Activated CD8-positive, alpha-beta memory T cell treated with anti-CD3 and anti-CD28 coated beads for 36 hours (primary cell): ENCODE data around the gene HS3ST3B1. TPM values are rescaled to one million over a fixed set of nuclear protein-coding genes. Genes with fewer than 3 reads are reported as not detected.

Experiments
- CTCF ChIA-PET: fragments of 350-600 bp; sonication (Branson Sonifier 250); formaldehyde crosslinking; loops from one replicate; lab custom pipeline; 2021; ENCODE audit warnings: antibody characterized with exemption; lab: Charles Lee
- POLR2A ChIA-PET: fragments of 350-600 bp; sonication (Branson Sonifier 250); formaldehyde crosslinking; loops from one replicate; lab custom pipeline; 2021; ENCODE audit warnings: antibody characterized with exemption; lab: Charles Lee
- total RNA-seq, 2 experiments: library from RNA; stranded (reverse); gene quantifications; one replicate each; pipeline ENCODE4 v1.2.3, GENCODE V29; 2021

Gene HS3ST3B1
- total RNA-seq, 2 experiments from 2014 or later = 8.4 to 8.7 TPM

DNA sequence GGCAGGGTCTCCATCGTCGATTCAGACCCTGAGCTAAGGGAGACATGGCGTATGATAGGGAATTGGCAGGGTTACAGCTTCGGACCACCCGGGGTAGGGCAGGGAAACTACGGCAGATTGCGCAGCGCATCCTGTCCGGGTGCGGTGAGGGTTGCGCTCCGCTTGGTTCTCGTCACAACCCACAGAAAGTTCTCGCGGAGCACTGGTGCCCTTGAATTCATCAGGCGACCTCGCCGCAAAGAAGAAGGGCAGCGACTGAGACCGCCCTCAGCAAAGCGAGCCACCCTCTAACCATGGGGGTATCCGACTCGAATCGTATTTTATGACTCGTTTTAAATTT lies 1.2 kb downstream of the HS3ST3B1 start:
- ChIA-PET POLR2A (interaction anchor here (0.5 to 2.2 kb wide), 12 partner anchors 22 to 232 kb away, joined by 3 to 13 read pairs (median 4); partner anchors contain the start of gene COX10), CTCF (interaction anchor here (0.7 to 1.6 kb wide), 11 partner anchors 9 to 709 kb away, joined by 3 to 6 read pairs (median 3); no protein-coding TSS in a partner anchor)

DNA sequence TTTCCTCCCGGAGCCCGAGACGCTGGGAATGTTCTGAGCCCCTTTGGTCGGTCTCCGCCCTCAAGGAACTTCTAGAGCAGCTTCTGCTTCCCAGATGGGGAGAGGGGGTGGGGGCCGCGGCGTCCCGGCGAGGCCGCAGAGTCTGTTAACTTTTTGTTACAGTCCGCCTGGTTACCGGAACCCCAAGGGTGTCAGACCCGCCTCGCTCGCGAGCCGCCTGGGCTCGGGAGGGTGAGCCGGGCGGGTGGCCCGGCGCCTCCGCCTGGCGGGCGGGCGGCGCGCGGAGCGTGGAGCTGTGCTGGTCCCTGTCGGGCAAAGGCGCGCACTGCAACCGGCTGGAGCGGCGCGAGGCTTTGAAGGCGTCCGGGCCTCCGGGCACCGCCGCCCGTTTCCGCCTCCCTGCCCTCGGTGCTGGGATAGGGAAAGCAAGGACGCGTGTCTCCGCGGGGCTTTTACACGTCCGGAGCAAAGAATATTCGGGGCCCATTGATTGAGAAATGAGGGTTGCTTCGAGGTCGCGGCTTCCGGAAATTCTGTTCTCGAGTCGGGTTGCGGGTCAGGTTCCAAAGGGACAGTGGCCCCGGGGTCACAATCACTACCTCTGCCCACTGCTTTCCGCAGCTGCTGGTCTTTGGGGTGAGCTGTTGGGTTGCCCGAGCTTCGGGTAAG lies 1.7 kb downstream of the HS3ST3B1 start:
- CTCF ChIA-PET = interaction anchor here (1.0 to 1.6 kb wide), 10 partner anchors 9 to 710 kb away, joined by 3 to 6 read pairs (median 3); no protein-coding TSS in a partner anchor
- POLR2A ChIA-PET = interaction anchor here (0.6 to 2.2 kb wide), 9 partner anchors 21 to 233 kb away, joined by 3 to 13 read pairs (median 4); partner anchors contain the start of gene COX10

DNA sequence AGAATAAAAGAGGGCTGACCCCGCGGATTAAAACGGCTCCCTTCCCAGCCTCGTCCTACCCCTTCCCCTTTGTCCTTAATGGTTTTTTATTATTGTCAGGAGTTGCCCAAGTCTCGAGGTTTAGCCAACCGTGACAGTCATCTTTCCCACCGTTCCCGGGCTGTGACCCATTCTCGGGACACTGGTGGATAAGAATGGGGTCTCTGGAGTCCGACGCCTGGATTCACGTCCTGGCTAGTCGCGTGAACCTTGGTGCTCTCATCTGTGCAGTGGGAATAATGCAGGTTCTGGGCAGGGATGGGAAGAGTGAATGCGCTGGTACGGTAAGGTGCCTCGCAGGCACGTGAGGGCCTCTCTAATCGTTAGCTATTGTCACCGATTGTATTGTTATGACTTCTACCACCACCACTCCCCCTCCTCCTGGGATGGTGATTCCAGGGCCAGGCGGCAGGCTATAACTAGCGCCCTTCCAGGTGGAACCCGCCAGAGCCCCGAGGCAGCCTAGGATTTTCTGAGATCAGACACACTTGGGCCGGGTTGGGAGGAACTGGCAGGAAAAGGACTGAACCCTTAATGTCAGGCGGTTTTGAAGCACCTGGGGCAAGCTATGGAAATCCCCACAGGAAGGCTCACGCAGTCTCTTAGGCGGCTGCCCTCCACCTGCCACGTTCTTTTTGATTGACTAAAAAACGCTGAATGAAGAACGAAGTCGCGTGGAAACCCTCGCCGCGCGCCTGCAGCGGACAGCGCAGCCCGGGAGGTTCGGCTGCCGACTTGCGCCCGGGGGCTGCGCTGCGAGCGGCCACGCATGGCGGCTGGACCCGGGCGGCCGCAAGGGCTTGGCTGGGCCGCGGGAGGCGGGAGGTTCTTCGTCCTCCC lies 2.7 kb downstream of the HS3ST3B1 start:
- POLR2A ChIA-PET = no interaction called here
- CTCF ChIA-PET = interaction anchor here (1.0 to 1.6 kb wide), 7 partner anchors 10 to 711 kb away, joined by 3 to 5 read pairs (median 3); no protein-coding TSS in a partner anchor

DNA sequence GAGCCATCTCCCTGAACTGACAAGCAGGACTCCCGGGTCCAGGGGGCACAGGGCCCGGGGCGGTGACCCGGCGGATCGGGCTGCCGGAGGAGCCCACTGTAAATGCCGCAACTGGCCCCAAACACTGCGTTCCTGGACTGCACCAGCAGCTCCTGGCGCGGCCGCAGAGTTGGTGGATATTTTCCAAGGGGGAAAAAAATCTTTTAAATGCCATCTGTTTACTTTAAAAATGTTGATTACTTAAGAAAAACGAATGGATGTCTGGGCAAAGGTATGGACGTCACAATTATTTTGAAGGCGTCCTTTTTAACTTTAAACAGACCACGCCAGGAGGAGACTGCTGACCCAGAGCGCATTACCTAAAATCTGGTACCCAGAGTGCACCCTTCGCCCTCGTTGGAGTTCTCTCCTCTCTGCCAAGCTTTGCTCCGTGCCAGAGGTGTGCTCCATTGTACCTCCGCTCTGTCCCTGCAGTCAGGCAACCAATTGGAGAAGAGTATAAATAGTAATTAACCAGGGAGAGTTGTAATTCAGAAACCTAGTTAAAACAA lies 3.4 kb downstream of the HS3ST3B1 start:
- CTCF ChIA-PET = no interaction called here
- POLR2A ChIA-PET = no interaction called here

DNA sequence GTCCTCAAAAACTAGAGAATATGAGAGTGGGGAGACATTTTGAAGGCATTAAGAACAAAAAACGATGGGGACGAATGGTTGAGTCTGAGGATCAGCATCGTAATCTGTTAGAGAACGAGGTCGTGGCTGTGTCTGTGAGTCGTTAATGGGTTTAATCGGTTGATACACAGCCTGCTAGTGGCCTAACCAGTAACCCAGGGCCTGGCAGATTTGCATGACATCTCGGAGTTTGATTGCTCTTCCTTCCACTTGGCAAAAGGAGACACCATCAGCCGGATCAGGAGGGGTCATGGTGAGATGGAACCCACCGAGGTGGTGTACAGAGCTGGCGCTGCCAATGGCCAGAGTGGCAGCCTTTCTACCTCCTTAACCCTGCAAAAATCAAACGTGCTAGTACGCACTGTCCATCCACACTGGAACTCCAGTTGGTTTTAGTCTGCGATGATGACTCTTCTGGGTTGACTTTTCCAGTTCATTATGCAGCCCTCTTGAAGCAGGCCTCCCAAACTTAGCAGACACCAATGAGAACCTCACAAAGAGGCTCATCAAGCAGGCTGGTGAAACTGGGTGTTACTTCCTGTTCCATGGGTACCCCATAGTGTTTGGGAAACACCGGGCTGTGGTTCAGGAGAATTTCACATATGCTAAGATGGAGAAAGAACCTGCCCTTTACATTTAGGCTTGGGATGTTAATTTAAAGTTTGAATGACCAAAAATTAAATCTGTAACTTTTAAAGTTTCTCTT lies 4.1 kb downstream of the HS3ST3B1 start:
- CTCF ChIA-PET = no interaction called here
- POLR2A ChIA-PET = no interaction called here

DNA sequence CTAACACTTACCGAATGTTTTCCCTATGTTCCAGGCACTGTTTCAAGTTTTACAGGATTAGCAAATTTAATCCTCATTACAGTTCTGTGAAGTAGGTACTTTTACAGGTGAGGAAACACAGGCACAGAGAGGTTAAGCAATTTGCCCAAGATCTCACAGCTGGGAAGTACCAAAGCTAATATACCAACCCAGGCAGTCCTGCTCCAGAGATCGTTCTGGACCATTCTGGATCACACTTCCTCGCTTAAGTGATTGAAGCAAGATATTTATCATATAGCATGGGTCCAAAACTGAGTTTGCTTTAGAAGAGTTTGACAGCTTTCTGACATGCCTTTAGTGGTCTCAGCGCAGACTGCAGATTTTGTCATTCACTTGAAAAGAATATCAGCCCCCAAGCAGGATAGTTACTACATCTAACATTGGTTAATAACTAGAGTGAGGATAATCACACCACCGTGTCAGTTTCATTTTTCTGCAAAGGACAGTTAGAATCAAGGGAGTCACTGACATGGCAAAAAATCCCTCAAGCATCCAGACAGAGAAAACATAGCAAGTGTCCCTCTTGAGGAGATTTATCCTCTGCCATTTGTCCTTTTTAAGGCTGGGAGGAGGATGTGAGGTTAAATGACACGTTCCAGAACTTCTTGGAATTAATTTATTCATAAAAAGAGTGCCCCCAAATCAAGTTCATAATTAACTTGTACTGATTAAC lies 5.1 kb downstream of the HS3ST3B1 start:
- POLR2A ChIA-PET = interaction anchor here (0.5 kb wide), 1 partner anchor 106 kb away, joined by 3 read pairs; no protein-coding TSS in a partner anchor

DNA sequence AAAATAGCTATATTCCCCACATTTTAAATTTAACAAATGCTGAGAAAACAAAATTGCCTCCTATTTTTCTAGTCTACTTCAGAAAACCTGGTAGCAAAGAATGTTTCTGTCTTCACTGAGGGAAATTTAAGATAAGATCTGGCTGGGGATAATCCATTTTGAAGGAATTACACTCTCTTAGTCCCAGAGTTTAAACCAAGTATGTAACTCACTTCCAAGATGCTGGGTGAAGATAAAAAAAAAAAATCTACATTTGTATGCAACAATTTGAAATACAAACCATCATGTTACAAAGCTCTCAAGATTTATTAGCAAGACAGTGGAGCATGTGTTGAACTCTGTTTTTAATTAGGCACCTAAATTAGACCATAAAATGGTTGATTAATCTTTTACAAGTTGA lies 5.7 kb downstream of the HS3ST3B1 start:
- CTCF ChIA-PET = no interaction called here
- POLR2A ChIA-PET = interaction anchor here (0.5 to 1.0 kb wide), 2 partner anchors 28 to 106 kb away, joined by 3 to 4 read pairs; no protein-coding TSS in a partner anchor

More for the DNA sequence above, 5.1 kb downstream of the HS3ST3B1 start:
- CTCF ChIA-PET = no interaction called here

DNA sequence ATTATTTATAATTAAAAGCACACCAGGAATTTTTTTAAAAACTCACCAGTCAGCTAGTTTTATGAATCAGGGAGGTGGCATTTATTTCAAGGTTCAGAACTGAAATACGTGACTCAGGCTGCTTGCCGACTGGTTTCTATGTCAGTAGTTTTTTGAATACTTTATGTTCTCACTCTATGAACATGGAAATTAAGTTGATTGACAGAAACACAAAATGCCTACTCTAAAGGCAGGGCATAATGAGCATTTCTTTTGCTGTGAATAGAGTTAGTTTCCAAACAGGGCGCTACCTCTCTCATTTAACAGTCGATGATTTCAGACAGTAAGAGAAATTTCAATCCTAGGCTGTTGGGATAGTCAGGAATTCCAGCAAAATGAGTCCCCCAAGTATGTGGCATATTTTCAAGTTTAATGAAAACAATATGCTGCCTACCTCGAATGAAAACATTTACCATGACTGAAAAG lies 6.7 kb downstream of the HS3ST3B1 start:
- POLR2A ChIA-PET = interaction anchor here (1.0 kb wide), 1 partner anchor 27 kb away, joined by 4 read pairs; no protein-coding TSS in a partner anchor

DNA sequence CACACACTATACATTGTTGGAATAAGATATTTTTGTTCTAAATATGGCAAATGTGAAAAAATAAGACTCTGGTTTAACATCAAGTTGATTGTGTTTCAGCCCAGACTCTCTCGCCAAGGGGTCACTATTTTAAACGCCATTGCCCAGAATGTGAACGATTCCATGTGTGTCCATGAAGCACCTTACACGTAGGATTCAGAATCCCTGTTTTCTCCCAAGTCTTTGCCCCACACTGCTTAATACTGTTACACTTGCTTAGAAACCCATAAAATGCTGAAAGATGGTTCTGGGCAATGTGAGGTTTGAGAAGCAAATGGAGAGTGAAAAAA lies 7.7 kb downstream of the HS3ST3B1 start:
- POLR2A ChIA-PET = no interaction called here
- CTCF ChIA-PET = no interaction called here

More for the DNA sequence above, 6.7 kb downstream of the HS3ST3B1 start:
- CTCF ChIA-PET = no interaction called here

DNA sequence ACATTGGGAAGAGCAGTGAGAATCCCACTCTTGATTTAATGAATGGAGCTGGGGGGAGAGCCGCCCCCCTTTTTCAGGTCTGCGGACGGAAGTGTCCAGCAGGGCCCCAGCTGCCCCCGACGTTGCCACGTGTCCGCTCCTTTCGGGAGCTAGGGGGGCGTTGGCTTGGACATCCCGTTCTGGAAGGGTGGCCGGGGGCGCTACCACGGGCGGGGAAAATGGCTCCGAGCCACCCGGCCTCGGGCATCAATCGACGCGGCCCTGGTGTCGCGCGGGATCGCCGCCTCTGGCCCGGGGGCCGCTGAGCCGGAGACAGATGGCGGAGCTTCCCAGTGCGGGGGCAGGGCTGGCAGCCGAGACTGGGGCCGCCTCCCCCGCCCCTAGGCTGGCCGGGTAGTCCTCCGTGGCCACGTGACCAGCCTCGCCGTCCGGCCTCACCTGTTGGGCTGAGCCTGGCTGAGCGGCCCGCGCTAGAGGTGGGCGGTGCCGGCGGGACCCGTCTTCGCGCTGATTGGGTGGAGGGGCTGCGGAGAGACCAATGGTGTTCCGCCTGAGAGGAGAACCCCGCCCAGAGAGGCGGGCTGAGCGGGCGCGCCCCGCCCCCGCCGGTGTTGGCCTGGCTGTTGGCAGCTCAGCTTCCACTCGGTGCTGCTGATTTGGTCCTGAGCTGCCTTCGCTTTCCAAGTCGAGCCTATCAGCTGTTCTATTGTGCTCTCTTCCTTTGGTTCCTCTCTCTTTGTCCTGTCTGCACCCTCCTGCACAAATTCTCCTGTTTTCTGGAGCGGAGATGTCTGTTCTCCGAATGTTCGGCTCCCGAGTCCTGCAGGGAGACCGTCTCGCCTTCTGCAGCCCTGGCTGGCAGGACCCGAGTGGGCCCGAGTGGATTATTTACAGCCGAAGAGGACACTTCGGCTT lies 8.3 kb downstream of the HS3ST3B1 start:
- POLR2A ChIA-PET = interaction anchor here (1.0 kb wide), 1 partner anchor 8 kb away, joined by 4 read pairs; the partner anchor contains the start of gene HS3ST3B1
- CTCF ChIA-PET = no interaction called here

DNA sequence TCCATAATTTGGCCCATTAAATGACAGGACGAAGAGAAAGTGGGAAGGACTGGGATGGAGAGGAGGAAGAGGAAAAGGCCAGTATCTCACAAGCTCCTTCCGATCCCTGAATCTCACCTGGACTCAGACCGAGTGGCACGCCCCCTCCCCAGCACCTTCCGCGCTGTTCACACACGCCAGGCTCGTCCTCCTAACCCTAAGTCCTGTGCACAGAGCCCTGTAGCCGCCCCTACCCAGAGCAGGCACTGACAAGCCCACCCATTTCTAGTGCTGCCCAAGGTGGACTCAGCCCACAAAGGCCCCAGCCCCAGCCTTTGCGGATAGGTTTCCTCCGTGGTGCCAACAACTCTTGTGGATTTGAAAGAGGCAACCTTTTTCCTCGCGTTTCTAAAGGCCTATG lies 9.2 kb downstream of the HS3ST3B1 start:
- CTCF ChIA-PET = no interaction called here

DNA sequence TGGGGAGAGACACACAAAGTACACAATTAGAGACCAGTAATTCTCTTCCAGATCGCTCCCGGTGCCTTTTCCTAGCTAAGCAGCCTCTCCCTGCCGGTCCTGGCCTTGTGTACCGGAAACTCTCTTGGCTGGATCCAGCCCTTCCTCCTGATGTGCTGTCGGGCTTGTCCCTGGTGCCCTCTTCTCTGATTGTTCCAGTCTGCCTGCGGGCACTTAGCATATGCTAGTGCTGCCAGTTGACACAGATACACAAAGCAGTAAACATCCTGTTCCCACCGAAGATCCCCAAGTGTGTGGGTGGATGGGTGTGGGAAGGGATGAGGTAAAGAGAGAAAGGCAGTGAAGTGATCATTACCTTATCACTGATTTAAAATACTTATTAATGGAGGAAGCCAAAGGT lies 9.7 kb downstream of the HS3ST3B1 start:
- ChIA-PET POLR2A (no interaction called here), CTCF (no interaction called here)

More for the DNA sequence above, 9.2 kb downstream of the HS3ST3B1 start:
- POLR2A ChIA-PET = interaction anchor here (1.0 kb wide), 1 partner anchor 9 kb away, joined by 4 read pairs; the partner anchor contains the start of gene HS3ST3B1

DNA sequence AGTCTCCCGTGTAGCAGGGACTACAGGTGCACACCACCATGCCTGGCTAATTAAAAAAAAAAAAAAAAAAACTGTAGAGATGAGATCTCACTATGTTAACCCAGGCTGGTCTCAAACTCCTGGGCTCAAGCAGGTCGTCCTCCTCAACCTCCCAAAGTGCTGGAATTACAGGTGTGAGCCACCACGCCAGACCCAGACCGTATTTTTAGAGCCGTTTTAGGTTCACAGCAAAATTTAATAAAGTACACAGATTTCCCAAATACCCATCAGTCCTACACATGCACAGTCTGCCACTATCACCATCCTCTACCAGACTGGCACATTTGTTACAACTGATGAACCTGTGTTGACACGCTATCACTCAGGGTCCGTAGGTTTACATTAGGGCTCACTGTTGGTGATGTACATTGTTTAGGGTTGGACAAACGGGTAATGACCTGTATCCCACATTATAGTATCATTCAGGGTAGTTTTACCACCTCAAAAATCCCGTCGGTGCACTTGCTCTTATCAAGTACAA lies 10.4 kb downstream of the HS3ST3B1 start:
- POLR2A ChIA-PET = no interaction called here
- CTCF ChIA-PET = no interaction called here

DNA sequence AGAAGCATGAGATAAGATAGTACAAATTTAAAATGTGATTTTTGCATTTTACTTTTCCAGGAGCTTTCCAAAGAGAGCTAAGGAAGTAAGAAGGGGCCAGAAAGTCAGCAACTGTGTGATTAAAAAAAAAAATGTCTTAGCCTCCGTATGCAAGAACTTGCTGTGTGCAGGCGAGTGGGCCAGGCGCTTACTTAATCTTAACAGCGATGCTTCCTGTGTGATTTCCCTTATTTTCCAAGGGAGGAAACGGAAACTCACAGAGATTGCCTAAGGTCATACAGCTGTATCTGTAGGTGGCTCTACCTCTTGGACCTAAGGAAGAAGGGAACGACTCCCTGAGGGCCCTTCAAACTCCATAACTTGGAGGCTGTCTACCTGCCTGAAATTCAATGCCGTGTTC lies 11.1 kb downstream of the HS3ST3B1 start:
- POLR2A ChIA-PET = no interaction called here
- CTCF ChIA-PET = no interaction called here

DNA sequence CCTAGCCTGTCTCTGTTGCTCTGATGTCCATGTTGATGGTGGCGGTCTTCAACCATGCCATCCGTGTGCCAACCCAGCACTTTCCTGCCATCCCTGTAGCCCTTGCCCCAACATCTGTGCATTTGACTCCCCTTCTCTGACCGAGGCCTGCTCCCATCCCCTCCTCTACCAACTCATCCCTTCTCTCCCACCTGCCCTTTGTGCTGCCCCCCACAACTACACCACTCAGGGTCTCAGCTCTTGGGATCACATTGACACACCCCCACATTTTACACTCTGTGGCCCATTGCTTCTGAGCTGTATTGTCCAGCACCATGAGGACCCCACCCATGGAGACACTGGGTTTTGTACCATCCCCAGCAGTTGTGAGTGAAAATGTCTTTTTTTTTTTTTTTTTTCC lies 11.6 kb downstream of the HS3ST3B1 start:
- CTCF ChIA-PET = no interaction called here
- POLR2A ChIA-PET = no interaction called here

DNA sequence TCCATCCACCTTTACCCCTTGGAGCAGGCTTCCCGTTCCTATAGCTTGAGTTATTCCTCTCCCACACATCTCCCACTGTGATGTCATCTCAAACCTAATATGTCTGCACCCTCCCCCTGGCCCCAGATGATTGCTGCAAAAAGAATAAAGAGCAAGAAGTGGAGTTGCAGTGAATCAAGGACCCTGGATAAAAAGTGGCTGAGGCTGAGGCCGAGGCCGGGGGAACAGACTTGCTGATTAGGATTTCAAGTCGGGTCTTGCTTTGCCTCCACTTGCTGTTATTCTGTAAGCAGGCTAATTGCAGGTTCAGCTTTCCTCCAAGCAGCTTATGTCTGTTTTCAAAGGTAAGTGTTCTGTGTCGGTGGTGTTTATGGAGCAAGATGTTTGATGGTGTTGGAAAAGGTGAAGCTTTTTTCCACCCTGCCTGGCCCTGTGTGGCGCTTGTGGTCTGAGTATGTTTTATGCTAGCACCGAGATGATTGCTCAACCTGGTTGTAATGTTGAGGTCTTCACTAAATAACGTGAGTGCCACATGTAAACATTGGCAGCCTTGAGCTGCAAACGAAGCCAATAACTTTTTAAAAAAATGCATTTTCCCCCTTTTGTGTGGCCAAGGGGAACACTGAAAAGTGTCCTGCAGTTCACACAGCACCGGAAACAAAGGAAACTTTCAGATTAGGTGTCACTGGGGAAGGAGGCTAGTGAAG lies 15.4 kb downstream of the HS3ST3B1 start:
- ChIA-PET CTCF (interaction anchor here (1.4 kb wide), 1 partner anchor 13 kb away, joined by 3 read pairs; no protein-coding TSS in a partner anchor), POLR2A (no interaction called here)
